HUES6 (cell line): Measurements from ENCODE around the gene USP4.
"Not testable (repeated sequence)": the region's sequence is repeated elsewhere in the genome, so short reads cannot be mapped to it uniquely, and the experiment has no call there.

Source experiments
- H3K27ac ChIP-seq: 2 replicates; pipeline ENCODE4 v1.7.0; 2013; ENCODE audit warnings: low read depth, mild to moderate bottlenecking, low read length, inconsistent platforms
- H3K27me3 ChIP-seq: 2 replicates; pipeline ENCODE4 v1.6.1; 2013; ENCODE audit warnings: low read length; ENCODE audit not compliant: control insufficient read depth, insufficient read depth
- H3K36me3 ChIP-seq: 2 replicates; pipeline ENCODE4 v1.6.1; 2013; ENCODE audit warnings: low read length; ENCODE audit not compliant: control insufficient read depth, insufficient read depth
- H3K4me1 ChIP-seq: 2 replicates; pipeline ENCODE4 v1.6.1; 2013; ENCODE audit warnings: low read length; ENCODE audit not compliant: control insufficient read depth, insufficient read depth
- H3K4me3 ChIP-seq: 2 replicates; pipeline ENCODE4 v1.5.1; 2013; ENCODE audit warnings: low read depth, low read length
- H3K9ac ChIP-seq: one replicate; pipeline ENCODE4 v1.6.1; 2013; ENCODE audit warnings: mild to moderate bottlenecking, low read length
- H3K9me3 ChIP-seq: 2 replicates; pipeline ENCODE4 v1.6.1; 2013; ENCODE audit warnings: low read depth, low read length; ENCODE audit not compliant: control insufficient read depth, insufficient read depth

Gene USP4

GRCh38 chr3:49244581-49245205 is 95.2 kb downstream of the USP4 start:
- Histone ChIP-seq H3K4me3 (no peak overlapping the region), H3K4me1 (no peaks in the 10 kb centered on the region), H3K9ac (no peak overlapping the region), H3K27me3 (no peaks in the 10 kb centered on the region), H3K27ac (no peak overlapping the region), H3K9me3 (no peaks in the 10 kb centered on the region), H3K36me3 (no peaks in the 10 kb centered on the region)

- H3K36me3 ChIP-seq, H3K27me3 ChIP-seq, H3K9ac ChIP-seq, H3K27ac ChIP-seq, H3K4me1 ChIP-seq, H3K4me3 ChIP-seq: not testable (repeated sequence)
- H3K9me3 ChIP-seq = peaks cover 27% of the 10 kb centered on the region
These were observed 99.8 kb downstream of the USP4 start for GRCh38 chr3:49240091-49240490.

GRCh38 chr3:49238274-49239127 is 101.4 kb downstream of the USP4 start:
- no peak overlapping the region for H3K27ac ChIP-seq
- no peaks in the 10 kb centered on the region for H3K36me3 ChIP-seq
- H3K4me3 ChIP-seq = no peak overlapping the region
- no peak overlapping the region for H3K9ac ChIP-seq
- peaks cover 38% of the 10 kb centered on the region for H3K9me3 ChIP-seq
- no peaks in the 10 kb centered on the region for H3K27me3 ChIP-seq
- H3K4me1 ChIP-seq = no peaks in the 10 kb centered on the region

GRCh38 chr3:49237344-49237743 is 102.5 kb downstream of the USP4 start:
- Histone ChIP-seq H3K27ac (no peak overlapping the region), H3K27me3 (no peaks in the 10 kb centered on the region), H3K9ac (no peak overlapping the region), H3K4me3 (no peak overlapping the region), H3K4me1 (no peaks in the 10 kb centered on the region), H3K9me3 (peaks cover 50% of the 10 kb centered on the region), H3K36me3 (no peaks in the 10 kb centered on the region)

- Histone ChIP-seq H3K9ac (no peak overlapping the region), H3K9me3 (peaks cover 59% of the 10 kb centered on the region), H3K4me3 (no peak overlapping the region), H3K4me1 (no peaks in the 10 kb centered on the region), H3K27ac (no peak overlapping the region), H3K36me3 (no peaks in the 10 kb centered on the region), H3K27me3 (no peaks in the 10 kb centered on the region)
These were observed 103.6 kb downstream of the USP4 start for GRCh38 chr3:49236226-49236625.

- peaks cover 55% of the 10 kb centered on the region for H3K9me3 ChIP-seq
- not testable (repeated sequence) for H3K4me3 ChIP-seq, H3K27me3 ChIP-seq, H3K4me1 ChIP-seq, H3K27ac ChIP-seq, H3K9ac ChIP-seq, H3K36me3 ChIP-seq
These were observed 111.0 kb downstream of the USP4 start for GRCh38 chr3:49228817-49229216.
